HG03196 (cell line): ENCODE measurements around the gene FAM9C.

Source experiments
- ATAC-seq: cut with Tn5 transposase; IDR thresholded peaks from one replicate; pipeline ENCODE4 v1.9.1; 2021; ENCODE audit not compliant: unreplicated experiment

FAM9C gene

DNA sequence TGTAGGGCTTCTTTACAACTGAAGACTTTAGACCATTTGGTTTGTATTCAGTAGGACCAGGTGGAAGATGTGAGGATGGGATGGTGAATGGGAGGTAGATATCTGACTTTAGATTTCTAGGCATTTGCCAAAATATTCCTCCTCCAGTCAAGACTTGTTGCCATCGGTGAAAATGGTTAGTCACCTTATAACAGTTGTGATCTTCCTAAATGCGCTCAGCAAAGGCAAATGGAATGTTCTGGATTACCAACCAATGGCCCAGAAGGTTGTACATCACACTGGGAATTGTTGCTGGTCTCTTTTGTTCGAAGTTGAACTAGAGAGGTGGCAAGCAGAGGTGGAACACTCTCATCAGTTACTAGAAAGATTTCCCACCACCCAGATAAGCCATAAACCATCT is 35.6 kb downstream of the FAM9C start:
- ATAC-seq, result no peak

DNA sequence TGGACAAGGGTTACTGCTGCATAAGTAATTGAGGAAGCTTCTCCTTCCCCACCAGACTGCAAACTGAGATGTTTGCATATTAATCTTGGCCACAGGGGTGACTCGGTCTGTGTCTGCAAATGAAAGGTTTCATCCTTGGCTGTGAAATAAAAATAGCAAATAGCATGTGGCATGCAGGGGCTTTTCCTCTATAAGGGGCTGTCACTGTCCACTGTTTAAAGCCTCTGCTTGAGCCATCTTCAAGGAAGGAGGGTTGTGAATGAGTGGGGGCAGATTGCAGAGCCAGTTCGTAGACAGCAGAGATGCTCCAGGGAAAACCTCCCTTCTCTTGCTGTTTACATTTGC is 36.3 kb downstream of the FAM9C start:
- ATAC-seq, result peak; percentile 50

DNA sequence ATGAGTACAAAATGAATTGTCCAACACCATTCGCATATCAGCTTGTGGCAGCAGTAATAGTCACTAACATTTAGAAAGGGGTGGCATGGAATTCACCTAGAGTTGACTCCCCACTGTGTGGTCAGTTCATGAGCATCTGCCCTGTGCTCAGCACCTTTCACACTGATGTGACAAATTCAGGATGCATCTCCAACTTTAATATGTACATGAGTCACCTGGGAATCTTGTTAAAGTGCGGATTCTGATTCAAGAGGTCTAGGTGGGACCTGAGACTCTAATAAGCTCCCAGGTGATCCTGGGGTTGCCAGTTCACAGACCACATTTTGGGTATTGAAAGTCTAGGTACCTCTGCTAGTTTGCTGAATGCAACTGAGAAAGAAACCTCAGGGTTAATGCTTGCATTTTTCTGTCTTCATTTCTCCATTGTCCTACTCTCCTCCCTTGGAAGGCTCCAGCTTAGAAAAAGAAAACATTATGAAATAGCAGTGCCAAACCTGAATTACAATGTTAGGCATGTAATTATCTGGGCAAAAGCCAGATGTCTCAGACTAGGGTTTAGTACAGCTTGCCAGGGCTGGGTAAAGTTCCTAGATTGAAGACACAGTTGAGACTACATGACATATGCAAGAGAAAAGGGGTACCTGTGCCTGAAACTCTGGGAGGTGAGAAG is 36.8 kb downstream of the FAM9C start:
- ATAC-seq, result no peak

DNA sequence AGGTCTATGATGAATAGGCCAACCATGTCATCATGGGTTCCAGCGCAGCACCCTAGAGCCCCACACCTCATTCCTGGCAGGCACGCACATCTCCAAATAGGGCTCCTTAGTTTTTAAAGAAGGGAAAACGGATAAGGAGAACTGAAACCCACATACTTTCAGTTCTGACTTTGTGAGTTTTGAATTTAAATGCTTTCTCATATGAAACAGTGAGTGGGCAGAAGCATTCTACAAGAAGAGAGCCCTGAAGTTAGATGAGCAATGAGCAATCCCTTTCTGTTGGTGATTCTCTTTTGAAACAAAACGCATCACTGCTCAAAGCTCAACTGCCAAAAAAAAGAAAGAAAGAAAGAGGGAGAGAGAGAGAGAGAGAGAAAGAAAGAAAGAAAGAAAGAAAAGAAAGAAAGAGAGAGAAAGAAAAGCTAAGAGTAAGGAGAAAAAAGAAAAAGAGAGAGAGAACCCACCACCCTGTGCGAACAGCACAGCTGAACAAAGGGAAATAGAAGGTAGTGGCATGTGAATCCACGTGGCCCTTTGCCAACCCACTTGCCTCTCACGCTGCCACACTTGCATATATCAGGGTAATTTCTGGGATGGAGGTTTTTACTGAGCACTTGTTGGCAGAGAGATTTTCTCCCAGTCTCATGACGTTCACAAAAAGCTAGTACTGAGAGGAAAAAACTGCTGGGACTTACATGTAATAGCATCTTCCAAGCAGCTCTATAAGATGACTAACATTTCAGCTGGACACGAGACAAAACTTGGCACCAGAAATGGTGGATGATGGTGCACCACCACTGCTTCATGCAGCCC is 38.6 kb downstream of the FAM9C start:
- ATAC-seq, result peak; percentile 47

DNA sequence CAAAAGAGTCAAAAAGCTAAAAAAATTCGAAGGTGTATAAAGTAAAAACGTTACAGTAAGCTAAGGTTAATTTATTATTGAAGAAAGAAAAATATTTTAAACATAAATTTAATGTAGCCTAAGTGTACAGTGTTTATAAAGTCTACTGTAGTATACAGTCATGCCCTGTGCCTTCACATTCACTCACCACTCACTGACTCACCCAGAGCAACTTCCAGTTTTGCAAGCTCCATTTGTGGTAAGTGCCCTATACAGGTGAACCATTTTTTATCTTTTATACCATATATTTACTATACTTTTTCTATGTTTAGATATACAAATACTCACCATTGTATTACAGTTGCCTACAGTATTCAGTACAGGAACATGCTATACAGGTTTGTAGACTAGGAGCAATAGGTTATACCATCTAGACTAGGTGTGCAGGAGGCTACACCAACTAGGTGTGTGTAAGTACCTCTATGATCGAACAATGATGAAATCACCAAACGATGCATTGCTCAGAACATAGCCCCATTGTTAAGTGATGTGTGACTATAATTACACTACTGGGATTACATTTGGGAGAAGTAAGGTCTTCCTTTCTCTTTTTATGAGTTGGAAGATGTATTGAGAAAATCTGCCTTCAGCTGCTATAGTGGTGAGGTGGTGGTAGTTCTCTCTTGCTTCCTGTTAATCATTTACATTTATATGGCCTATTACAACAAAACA is 42.3 kb downstream of the FAM9C start:
- no peak for ATAC-seq

DNA sequence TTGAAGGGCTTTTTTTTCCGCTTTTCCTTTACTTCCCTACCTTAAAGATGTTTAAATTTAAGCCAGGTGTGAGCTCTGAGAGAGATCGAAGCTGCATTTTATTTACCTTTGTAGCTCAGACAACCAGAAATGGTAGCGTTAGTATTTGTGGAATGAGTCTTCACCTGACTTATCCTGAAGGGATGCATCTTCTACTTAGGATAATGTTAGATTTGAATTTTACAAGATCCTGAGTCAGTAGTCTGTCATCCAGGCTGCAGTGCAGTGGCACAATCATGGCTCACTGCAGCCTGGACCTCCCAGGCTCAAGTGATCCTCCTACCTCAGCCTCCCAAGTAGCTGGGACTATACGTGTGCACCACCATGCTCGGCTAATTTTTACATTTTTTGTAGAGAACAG is 43.3 kb downstream of the FAM9C start:
- no peak for ATAC-seq

DNA sequence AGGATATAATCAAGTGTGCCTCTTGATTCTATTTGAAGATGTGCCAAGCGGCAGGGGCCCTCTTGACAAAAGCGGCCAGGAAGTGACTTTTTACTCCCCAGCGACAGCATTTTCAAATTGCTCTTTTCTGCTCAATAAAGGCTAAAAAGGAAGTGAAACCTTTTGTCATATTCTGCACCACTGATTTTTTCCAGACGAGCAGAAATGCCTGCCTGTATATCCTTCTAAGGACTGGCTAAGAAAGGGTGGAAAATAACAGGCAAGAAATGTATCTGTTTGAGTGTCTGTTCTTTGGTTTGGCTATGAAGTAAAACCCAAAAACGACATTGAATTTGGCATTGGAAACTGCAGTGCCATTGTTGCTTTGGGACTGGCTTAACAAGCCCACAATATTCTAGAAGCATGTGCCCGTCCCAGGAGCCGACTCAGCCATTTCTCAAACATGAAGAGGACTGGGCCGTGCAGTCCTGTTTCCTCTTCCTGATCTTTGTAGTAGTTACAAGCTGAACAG is 44.1 kb downstream of the FAM9C start:
- ATAC-seq, result peak; percentile 44

DNA sequence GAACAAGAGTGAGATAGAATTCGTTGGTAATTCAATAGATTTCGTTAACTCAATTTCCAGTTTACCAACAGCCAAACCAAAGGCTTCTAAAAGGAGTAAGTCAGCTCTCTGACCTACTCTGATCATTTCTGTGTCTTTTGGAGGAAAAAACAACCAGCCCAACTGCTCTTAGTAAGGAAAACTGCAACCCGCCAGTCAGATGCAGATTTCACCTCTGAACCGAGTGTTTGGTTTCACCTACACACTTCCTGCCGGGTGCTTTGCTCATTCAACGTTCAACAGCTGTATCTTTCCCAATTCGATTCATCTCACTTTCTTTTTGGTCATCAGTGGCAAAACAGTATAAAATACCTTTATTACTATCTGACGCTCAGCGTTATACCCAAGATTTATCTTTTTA is 45.0 kb downstream of the FAM9C start:
- peak; percentile 41 for ATAC-seq

DNA sequence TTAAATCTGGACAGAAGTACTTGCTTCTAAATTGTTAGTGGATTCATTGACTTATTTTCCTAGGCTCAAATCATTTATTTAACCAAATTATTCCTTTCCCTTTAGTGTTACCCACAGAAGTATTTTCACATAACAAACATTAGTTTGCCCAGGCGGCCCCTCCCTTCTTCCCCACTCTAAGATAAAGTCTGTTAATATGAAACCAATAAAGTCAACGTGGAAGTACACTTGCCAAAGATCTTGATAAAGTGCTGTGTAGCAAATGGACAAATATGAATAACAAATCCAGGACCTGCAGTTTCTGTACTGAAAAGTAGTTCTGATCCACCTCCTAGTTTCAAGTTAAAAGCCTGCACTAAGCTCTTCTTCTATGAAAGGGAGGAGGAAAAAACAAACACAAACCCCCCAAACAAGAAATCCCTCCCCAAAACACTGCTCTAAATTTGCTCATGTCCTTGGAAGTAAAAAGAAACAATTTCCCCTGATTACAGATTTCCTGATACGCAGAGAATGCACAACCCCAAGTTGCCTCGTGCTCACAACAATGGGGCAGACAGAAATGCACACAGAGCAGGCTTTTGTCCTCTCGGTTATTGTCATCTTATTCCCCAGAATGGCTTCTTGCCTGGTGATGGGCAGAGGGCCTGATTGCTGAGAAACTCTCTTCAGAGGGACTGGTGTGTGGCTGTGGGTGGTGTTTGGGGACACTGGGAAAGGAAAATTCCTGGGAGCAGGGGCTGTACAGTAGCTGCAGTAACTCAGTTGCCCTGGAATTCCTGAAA is 46.3 kb downstream of the FAM9C start:
- ATAC-seq, result no peak

DNA sequence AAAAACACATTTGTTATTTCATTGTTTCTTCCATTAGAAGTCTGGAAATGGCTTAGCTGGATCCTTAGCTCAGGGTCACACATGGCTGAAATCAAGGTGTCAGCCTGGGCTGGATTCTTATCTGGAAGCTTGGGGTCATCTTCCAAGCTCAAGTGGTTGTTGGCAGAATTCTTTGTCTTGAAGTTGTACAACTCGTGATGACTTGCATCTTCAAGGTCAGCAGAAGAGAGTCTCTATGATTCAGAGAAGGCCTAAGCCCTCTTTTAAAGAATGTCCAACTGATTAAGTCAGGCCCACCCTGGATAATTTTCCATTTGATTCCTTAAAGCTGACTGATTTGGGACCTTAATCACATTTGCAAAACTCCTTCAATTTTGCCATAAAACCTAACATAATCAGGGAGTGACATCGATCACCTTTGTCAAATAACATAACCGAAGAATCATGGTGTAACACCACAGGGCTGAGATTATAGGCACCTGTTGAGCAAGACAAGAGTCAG is 47.4 kb downstream of the FAM9C start:
- ATAC-seq, result no peak

DNA sequence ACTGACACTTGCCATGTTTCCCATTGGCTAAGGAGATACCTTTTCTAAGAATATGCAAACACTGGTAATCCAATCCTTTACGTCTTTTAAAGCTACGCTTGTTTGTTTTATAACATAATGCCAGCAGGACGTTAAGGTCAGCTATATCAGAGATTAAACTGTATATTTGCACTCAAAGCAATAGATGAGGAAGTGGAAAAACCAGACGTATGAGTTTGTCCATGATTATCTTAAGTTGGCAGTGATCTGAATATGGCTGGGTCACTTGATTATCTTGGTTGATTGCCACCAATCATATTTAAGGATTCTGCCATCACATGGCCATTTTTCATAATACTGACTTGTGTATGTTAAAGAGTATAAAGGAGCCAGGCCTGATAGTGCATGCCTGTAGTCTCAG is 50.1 kb downstream of the FAM9C start:
- no peak for ATAC-seq

DNA sequence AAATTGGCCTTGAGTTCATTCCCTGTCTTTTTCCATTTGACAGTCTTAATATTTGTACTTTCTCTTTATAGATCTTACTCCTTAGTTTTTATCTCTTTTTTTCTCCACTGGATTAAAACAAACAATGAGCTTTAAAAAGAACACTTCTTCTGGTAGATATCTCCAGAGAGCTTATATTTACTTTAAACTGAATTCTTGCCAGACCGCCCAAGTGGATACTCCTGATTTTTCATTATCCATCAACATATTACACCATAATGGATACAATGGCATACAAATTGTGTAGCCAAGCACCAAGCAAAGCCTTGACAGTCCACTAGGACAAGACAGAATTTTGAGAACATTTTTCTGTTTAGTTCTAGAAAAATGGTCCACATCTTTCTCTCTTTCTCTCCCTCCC is 50.6 kb downstream of the FAM9C start:
- no peak for ATAC-seq

DNA sequence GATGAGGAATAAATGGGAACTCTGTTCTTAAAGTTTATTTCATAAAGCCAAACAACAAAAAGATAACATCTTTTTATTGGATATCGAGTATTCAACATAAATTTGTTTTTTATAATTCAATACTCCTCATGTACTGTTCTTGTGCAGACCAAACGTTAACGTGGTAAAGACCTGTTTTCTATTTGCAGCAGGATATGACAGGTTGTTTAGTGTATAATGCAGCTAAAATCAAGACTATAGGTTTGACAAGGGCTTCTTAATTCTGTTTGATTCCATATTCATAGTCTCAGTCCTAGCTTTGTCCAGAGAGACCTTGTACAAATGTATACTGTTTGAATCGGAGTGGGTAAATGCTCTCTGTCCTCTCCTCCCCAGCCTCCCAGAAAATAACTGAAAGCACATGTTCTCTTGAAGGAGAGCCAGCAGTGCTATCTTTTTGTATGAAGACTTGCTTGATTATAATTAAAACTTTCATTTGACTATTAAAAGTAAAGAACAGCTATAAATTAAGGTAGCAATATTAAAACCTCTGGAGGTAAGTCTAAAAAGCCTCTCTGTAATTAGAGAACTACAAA is 51.8 kb downstream of the FAM9C start:
- no peak for ATAC-seq

DNA sequence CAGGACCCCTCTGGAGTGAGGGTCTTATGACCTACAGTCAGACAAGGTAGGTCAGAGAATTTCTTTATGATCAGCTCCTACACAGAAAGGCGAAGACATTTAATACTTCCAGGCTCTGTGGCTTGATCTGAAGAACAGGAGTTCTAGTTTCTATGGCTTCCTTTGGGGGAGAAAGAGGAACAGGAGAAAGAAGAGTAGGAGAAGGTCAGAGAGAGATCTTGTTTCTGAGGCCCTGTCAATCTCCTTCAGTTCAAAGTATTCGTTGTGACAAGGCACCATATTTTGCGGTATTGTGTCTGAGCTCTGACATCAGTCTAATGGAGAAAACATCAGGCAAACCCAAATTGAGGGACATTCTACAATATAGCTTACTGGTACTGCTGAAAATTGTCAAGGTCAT is 52.8 kb downstream of the FAM9C start:
- no peak for ATAC-seq

DNA sequence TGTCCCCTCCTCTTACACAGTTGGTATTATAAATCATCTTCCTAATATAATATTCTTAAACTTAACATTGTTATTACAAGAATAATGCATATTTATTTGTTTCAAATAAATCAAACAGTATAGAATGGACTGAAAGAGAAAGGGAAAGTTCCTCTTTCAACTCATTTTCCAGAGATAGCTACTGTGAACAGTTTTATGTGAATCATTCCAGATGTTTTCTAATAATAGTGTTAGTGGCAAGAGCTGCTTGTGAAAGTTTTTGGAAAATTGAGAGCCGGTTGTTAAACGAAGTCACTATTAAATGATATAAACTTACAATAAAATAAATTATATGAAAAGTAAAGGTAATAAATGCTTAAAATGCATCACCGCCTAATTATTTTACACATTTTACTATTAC is 55.0 kb downstream of the FAM9C start:
- no peak for ATAC-seq

DNA sequence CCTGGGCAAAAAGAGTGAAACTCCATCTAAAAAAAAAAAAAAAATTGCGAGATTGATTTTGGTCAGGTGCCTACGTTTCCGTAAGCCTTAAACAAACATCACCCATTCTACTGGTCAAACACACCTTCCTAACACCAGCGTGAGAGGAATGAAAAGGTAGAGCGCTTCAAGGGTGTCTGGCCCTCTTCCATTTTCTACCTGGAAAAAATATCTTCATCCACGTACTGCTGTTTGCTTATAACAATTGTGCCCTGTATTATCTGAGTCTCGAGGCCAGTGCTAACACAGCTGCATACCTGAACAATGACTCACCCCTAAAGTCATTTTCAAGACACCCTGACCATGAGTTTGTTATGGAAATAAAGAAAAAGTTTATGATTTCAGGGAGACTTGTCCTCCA is 55.6 kb downstream of the FAM9C start:
- ATAC-seq, result no peak

DNA sequence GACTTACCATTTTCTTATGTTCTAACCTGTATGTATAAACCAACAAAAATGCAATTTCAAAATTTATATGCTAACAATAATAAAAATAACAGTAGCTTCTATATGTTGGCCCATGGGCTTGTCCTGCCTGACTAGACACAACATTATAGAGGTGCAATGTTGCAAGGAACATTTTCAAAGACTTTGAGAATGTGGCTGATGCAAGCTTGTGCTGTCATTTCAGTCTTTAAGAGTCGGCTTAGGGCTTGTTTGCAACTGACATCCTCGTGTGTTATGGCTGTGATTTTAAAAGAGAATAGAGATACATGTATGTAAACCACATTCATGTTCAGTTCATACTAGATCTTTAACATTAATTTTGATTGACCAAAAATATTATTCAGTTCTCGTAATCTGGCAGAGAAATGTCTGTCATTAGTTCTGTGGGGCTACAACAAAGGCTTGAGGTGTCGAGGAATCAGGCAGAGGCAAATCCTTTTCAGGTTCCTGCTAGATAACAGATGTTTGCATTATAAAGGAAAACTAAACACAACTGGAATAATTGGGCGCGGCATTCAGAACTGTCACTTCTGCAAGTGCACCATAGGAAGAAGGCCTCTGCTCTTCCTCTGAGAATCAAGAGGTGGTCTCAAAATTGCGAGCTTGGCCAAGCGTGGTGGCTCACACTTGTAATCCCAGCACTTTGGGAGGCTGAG is 56.4 kb downstream of the FAM9C start:
- ATAC-seq, result no peak

DNA sequence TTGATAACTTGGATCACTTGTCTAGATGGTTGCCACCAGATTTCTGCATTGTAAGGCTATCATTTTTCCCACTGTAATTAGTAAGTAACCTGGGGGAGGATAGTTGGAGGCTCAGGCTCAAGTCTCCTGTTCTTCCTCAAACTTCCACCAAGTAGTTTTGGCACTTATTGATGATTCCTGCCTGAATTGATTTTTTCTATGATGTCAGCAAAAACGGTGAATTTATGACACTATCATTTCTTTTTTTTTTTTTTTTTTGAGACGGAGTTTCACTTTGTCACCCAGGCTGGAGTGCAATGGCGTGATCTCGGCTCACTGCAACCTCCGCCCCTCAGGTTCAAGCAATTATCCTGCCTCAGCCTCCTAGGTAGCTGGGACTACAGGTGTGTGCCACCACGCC is 57.1 kb downstream of the FAM9C start:
- no peak for ATAC-seq

DNA sequence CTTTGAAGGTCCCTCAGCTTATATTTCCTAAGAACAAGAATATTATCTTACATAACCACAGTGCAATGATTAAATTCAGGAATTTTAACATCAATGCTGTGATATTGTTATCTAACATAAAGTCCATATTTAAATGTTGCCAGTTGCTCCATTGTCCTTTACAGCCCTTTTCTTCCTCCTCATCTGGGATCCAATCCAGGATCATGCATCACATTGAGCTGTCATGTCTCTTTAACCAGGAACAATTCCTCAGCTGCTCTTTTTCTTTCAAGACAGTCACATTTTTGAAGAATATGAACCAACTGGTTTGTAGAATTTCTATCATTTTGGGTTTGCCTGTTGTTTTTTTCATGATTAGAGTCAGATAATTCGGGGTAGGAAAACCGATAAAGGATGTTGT is 57.5 kb downstream of the FAM9C start:
- ATAC-seq, result no peak

DNA sequence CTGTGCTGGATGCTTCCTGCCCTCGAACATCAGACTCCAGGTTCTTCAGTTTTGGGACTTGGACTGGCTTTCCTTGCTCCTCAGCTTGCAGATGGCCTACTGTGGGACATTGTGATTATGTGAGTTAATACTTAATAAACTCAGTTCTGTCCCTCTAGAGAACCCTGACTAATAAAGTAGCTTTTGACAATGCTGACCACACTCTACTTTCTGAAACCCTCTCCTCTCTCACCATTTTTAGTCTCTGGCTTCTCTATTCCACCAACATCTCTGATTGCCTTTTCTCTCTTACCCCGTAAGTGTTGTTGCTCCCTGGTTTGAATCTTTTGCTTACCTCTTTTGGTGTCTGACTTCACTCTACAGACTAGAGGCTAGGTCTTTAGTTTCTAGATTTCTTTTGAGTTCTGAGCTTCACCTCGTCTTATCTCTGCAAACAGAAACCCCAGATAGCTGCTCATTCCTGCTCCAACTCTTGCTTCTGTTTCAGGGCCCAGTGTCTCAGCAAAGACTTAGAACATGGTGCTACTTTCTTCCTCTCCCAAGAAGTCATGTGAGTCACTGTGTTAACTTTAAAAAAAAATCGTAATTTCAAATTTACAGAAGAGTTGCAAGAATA is 58.1 kb downstream of the FAM9C start:
- no peak for ATAC-seq
